Stimulated activated naive CD8-positive, alpha-beta T cell treated with anti-CD3 and anti-CD28 coated beads, Interleukin-15, Interleukin-2, amounts not matched to agents 100 ng/mL and 50 ng/mL, for 24 hours (primary cell): ENCODE data around the gene MPP3.

ENCODE experiments used
- H3K27ac Mint-ChIP-seq: one replicate; pipeline ENCODE4 v1.8.0; 2021; ENCODE audit warnings: mild to moderate bottlenecking, mixed read lengths
- H3K27me3 Mint-ChIP-seq: one replicate; pipeline ENCODE4 v1.8.0; 2021; ENCODE audit warnings: mixed read lengths
- H3K36me3 Mint-ChIP-seq: one replicate; pipeline ENCODE4 v1.8.0; 2021; ENCODE audit warnings: low read depth, mixed read lengths
- H3K4me1 Mint-ChIP-seq: one replicate; pipeline ENCODE4 v1.8.0; 2021; ENCODE audit warnings: low read depth, mixed read lengths
- H3K4me3 Mint-ChIP-seq: one replicate; pipeline ENCODE4 v1.8.0; 2021; ENCODE audit warnings: mild to moderate bottlenecking, mixed read lengths
- H3K9me3 Mint-ChIP-seq: one replicate; pipeline ENCODE4 v1.8.0; 2021; ENCODE audit warnings: mixed read lengths

Gene MPP3

DNA sequence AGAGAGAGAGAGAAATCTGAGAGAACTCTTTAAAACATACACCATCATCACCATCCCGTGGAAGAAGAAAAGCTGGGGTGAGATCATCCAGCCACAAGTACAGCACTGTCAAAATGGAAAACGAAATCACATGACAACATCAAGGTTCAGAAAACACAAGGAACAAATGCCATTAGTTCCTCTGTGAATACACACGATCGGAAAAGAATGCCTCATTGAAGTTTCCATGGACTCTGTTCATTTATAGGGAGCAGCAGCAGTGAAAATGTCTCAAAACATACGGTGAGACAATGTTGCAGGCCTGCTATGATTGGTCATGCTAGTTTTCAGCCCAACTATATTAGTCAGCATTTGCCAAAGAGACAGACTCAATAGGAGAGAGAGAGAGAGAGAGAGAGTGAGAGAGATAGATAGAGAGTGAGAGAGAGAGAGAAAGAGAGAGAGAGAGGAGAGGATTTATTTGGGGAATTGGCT, 48.3 kb downstream of the MPP3 start:
- H3K36me3 Mint-ChIP-seq: no peaks in the 10 kb centered on the region
- H3K9me3 Mint-ChIP-seq: no peaks in the 10 kb centered on the region
- peaks cover 36% of the 10 kb centered on the region for H3K27me3 Mint-ChIP-seq
- H3K27ac Mint-ChIP-seq: no peak overlapping the region
- H3K4me1 Mint-ChIP-seq: peaks cover 2% of the 10 kb centered on the region
- no peak overlapping the region for H3K4me3 Mint-ChIP-seq

DNA sequence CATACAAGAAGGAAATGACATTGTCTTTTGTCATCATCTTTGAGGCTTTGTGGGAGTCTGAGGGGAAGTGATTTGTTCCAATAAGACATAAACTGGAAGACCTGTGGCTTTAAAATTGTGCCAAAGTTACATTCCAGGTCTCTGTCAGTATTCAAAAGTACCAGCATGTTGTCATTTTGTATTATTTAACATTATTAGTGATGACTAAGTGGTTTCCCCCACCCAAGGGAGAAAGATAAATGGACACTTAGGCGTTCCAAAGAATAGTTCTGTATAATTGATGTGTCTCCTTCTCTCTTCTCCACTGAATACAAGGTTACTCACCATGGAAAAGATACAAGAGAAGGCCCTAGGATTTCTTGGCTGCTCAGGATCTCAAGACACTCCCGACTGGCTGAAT, 48.9 kb downstream of the MPP3 start:
- H3K27ac Mint-ChIP-seq: no peak overlapping the region
- H3K36me3 Mint-ChIP-seq: no peaks in the 10 kb centered on the region
- H3K27me3 Mint-ChIP-seq: peaks cover 40% of the 10 kb centered on the region
- no peaks in the 10 kb centered on the region for H3K9me3 Mint-ChIP-seq
- H3K4me1 Mint-ChIP-seq: peaks cover 8% of the 10 kb centered on the region
- no peak overlapping the region for H3K4me3 Mint-ChIP-seq

DNA sequence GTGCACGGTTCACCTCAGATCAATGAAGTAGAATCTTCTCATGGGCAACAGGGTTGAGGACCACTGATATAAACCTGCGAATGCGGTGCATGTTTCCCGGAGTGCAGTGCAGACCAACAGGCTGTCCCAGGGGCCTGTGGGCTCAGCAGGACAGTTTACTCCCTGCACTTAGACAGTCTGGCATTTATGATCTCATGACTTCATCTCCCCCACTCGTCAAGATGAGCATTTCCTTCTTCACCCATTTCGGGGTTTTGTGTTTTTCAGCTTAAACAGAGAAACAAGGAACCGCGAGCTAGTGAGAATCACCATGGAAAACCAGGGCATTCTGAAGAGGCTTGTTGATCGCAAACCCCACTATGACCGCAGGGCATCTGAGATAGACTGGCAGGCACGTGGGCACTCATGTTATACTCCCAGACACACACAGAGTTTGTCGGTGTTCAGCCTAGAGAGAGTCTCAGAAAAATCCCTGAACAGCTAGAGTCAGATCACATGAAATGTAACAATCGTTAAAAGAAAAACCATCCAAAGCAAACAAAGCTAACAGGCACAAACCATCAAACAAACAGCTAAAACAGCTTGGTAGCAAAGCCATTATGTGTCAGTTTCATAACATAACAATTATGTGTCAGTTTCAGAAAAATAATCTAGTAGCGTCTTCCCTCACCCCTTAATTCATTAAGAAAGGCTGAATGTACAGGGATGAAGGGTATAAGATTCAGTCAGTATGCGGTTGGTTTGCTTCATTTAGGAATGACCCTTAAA, 49.8 kb downstream of the MPP3 start:
- H3K4me1 Mint-ChIP-seq: peaks cover 8% of the 10 kb centered on the region
- H3K4me3 Mint-ChIP-seq: no peak overlapping the region
- H3K9me3 Mint-ChIP-seq: no peaks in the 10 kb centered on the region
- no peaks in the 10 kb centered on the region for H3K36me3 Mint-ChIP-seq
- H3K27ac Mint-ChIP-seq: no peak overlapping the region
- H3K27me3 Mint-ChIP-seq: peaks cover 40% of the 10 kb centered on the region

DNA sequence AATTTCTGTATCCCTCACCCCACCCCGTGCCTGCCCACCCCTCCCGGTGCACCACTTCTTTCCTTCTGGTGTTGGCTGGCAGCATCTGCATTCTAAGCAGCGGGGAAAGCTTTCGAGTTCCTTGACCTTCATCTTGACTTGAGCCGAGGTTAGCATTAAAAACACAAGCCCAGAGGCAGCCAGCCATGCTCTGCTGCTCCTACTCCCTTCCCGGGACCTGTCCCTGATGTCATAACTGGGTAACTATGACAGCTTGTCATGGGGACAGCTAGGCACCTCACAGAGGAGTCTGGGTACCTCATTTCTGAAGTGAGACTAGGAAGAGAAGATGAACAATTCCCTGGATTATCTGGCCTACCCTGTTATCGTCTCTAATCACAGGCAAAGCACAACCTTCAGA, 52.8 kb downstream of the MPP3 start, which contains the start of gene CFAP97D1:
TSS of gene CFAP97D1 (plus strand) at position 301 of the 400 bp plus-strand sequence. CDS start at position 329, 28 bp downstream.
- H3K4me3 Mint-ChIP-seq: peak within 1 kb of the TSS; percentile 83
- H3K27me3 Mint-ChIP-seq: peaks cover 37% of the 10 kb centered on the region
- H3K36me3 Mint-ChIP-seq: peaks cover 8% of the 10 kb centered on the region
- H3K4me1 Mint-ChIP-seq: peaks cover 12% of the 10 kb centered on the region
- H3K9me3 Mint-ChIP-seq: no peaks in the 10 kb centered on the region
- H3K27ac Mint-ChIP-seq: no peak within 1 kb of the TSS

DNA sequence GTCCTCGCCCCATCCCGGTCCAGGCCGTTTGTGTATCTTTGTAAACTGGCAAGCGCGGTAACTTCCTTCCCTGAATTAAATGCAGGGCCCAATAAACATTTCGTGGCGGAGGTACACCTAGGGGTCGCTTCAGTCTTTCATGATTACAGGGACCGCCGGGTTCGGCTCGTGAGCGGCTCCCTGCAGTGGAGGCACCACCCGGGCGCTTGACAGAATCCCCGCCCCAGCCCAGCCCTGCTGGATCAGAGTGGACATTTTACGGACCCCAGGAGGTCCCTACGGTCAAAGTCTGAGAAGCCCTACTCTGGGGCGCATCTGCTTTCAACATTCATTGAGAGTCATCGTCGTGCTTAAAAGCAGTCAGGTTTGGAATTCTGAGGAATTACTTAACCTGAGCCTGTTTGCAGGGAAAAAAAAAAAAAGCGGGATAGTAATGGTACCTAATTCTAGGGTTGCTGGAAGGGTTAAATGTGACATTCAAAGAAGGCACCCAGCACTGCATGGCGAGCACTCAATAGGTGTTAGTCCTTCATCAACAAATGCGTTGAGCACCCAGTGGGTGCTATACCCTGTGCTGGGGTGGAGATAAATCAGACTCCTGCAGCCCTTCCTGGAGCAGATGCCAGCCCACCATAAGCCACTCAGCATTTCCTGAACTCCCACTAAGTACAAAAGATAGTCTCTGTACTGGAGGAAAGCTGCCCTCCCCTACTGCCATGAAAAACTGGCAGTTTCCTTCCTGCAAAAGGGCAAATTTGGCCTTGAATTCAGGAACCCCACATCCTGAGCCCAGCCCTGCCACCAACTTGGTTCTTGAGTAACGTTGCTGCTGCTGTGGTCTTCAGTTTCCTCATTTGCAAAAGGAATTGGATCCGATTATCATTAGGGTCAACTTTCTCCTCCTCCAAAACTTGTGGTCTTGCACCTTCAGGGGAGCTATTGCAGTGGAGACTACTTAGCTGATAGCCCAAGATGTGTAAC, 53.5 kb downstream of the MPP3 start:
- no peaks in the 10 kb centered on the region for H3K9me3 Mint-ChIP-seq

DNA sequence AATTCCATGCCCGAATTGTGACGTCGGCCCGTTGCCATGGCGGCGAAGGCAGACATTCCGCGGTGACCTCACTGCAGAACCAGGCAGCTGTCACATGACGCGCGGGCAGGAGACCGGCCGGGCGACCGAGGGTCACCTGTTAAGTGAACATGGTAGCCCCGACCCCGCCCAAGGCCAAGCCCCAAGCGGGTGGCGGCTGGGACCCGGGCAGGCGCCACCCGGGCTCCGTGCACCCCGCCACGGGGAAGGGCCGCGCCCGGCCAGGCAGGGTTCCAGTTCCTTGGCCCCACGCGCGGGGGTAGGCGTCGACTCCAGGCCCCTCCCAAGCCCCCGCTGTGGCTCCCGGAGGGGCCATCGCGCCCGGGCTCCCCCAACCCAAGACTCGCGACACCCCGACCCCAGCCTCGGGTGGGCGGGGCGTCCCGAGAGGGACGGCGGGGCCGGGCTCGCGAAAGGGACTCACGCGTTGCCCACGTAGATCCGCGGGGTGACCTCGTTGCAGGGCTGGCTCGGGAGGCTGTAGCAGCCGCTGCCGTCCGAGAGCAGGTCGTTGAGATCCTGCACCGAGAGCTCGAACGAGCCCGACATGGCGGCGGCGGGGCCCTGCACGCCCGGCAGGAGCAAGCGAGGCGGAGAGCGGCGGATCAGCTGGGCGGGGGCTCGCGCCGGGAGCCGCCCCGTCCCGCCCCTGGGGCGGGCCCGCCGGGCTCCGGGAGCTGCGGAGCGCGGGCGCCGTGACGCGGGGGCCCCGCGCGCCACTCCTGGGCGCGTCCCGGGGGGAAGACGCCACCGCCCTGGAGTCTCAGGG, 54.4 kb downstream of the MPP3 start, which contains the start of gene DUSP3:
TSS of gene DUSP3 (minus strand) at position 641 of the 808 bp plus-strand sequence. CDS start at position 588, 53 bp downstream.
- H3K27me3 Mint-ChIP-seq: peaks cover 37% of the 10 kb centered on the region
- H3K27ac Mint-ChIP-seq: peak within 1 kb of the TSS; percentile 79
- H3K9me3 Mint-ChIP-seq: no peaks in the 10 kb centered on the region
- peak within 1 kb of the TSS; percentile 83 for H3K4me3 Mint-ChIP-seq
- H3K36me3 Mint-ChIP-seq: peaks cover 9% of the 10 kb centered on the region
- peaks cover 13% of the 10 kb centered on the region for H3K4me1 Mint-ChIP-seq

More for the DNA sequence above, 53.5 kb downstream of the MPP3 start:
- peaks cover 8% of the 10 kb centered on the region for H3K36me3 Mint-ChIP-seq
- peaks cover 37% of the 10 kb centered on the region for H3K27me3 Mint-ChIP-seq
- peak overlapping the region; percentile 83 for H3K4me3 Mint-ChIP-seq
- peak overlapping the region; percentile 26 for H3K27ac Mint-ChIP-seq
- H3K4me1 Mint-ChIP-seq: peaks cover 12% of the 10 kb centered on the region

DNA sequence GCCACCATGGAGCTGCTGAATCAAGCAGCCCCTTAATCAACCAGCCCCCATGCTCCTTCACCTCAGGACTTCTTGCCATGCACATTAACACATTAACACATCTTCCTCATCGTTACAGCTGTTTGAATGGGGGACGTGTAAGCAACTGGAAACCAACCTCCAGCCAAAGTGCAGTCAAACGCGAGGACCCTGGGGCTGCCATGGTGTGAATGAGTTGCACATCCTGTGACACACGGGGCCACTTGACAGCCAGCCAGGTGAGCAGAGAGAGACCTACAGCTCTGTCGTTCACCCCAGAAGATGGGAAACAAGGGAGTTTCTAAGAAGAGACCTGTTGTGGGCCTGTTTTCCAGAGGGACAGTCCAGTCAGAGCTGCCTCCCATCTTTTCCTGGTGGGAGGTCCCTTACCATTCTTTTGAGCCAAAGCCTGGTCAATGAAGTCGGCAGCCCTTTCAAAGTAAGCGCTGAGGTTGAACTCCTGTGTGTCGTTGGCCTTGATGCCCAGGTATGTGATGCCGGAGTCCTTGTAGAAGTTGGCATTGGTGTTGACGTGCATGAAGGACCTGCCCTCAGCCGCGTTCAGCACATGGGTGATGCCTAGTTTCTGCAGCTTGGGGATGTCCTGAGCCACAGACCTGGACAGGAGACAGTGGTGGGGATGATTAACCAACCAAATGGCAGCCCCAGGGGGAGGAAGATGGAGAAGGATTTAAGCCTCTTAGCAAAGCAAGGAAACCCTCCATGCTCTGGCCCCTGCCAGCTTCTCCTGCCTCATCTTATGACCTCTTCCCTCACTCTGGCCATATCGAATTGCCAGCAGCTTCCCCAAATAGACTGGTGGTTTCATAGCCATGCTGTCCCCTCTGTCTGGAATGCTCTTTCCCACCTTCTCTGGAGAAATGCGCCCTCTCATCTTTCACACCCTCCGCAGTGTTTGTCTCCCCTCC, 58.4 kb downstream of the MPP3 start:
- H3K4me3 Mint-ChIP-seq: no peak overlapping the region
- peaks cover 20% of the 10 kb centered on the region for H3K4me1 Mint-ChIP-seq
- H3K27me3 Mint-ChIP-seq: peaks cover 4% of the 10 kb centered on the region
- H3K27ac Mint-ChIP-seq: no peak overlapping the region
- no peaks in the 10 kb centered on the region for H3K9me3 Mint-ChIP-seq
- H3K36me3 Mint-ChIP-seq: peaks cover 28% of the 10 kb centered on the region

DNA sequence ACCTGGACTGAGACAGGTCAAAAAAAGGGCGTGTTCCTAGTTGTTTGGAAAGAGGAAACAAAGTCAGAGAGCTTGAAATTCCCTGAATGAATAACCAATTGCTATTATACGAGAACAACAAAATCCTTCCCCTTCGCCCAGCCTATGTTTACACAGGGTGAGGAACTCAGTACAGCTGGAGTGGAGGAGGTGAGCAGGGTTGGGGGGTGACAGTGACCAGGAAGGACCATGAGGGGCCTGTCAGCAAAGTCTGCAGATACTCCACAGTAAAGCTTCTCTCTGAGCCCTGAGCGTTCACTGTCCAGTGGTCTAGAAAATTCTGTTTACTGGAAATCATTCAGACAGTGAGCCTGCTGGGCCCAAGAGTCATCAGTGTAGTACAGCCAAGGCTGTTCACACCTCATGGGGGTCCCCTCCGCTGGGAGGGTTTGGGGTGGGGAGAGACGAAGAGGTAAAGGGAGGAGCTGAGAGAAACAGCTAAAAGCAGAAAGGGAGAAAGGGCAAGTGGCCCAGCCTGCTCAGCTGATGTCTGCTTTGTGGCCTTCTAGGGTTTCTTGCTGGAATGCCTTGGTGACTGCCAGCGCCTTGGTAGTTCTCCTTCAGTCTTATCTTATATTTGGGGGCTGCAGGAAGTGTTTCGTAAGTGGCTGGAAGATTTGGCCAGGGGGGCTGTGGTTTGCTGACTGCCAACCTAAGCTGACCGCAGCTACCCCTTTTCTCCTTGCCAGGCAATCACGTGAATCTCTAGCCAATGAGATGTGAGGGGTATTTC, 59.9 kb downstream of the MPP3 start:
- H3K9me3 Mint-ChIP-seq: no peaks in the 10 kb centered on the region
- H3K27ac Mint-ChIP-seq: no peak overlapping the region
- H3K4me1 Mint-ChIP-seq: peaks cover 19% of the 10 kb centered on the region
- no peak overlapping the region for H3K4me3 Mint-ChIP-seq
- no peaks in the 10 kb centered on the region for H3K27me3 Mint-ChIP-seq
- peaks cover 30% of the 10 kb centered on the region for H3K36me3 Mint-ChIP-seq

DNA sequence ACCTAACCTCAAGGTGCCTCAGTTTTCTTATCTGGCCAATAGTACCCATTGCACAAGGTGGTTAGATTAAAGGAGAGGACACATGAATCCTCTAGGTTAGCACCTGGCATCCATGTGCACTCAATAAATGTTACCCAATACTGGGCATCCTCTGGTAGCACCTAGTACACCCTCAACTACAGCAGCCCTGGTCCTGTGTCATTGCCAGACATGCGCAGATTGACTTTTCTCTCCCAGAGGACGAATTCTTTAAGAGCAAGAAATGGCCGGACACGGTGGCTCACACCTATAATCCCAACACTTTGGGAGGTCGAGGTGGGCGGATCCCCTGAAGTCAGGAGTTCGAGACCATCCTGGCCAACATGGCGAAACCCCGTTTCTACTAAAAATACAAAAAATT, 61.5 kb downstream of the MPP3 start:
- no peak overlapping the region for H3K27ac Mint-ChIP-seq
- peaks cover 27% of the 10 kb centered on the region for H3K36me3 Mint-ChIP-seq

DNA sequence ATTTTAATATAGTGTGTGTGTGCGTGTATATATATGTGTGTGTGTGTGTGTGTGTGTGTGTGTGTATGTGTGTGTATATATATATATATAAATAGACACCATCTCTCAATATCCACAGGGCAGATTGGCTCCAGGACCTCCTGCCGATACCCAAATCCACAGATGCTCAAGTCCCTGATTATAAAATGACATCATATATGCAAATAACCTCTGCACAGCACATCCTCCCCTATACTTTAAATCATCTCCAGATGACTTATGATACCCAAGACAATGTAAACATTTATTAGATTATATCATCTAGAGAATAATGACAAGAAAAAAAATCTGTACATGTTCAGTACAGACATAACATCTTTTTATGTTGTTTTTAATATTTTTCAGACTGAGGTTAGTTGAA, 62.0 kb downstream of the MPP3 start:
- H3K9me3 Mint-ChIP-seq: no peaks in the 10 kb centered on the region
- H3K27me3 Mint-ChIP-seq: no peaks in the 10 kb centered on the region
- H3K27ac Mint-ChIP-seq: no peak overlapping the region
- H3K4me1 Mint-ChIP-seq: peaks cover 15% of the 10 kb centered on the region
- no peak overlapping the region for H3K4me3 Mint-ChIP-seq
- H3K36me3 Mint-ChIP-seq: peaks cover 29% of the 10 kb centered on the region

More for the DNA sequence above, 61.5 kb downstream of the MPP3 start:
- H3K4me3 Mint-ChIP-seq: no peak overlapping the region
- no peaks in the 10 kb centered on the region for H3K9me3 Mint-ChIP-seq
- H3K27me3 Mint-ChIP-seq: no peaks in the 10 kb centered on the region
- peaks cover 15% of the 10 kb centered on the region for H3K4me1 Mint-ChIP-seq

DNA sequence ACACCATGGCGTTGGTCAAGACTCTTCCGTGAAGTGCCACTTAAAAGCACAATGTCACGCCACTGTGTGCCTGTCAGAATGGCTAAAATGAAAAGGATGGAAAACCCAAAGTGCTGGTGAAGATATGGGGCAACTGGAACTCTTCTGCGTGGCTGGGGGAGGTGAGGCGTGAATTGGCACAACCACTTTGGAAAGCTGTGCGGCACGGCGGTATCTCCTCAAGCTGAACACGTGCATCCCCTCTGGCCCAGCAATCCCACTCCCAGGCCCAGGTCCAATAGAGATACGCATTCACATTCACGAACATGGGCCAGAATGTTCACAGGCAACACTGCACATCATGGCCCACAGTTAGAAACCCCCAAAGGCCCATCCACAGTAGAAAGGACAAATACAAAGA, 63.1 kb downstream of the MPP3 start:
- Mint-ChIP-seq H3K9me3 (no peaks in the 10 kb centered on the region), H3K27me3 (no peaks in the 10 kb centered on the region), H3K4me3 (no peak overlapping the region), H3K36me3 (peaks cover 25% of the 10 kb centered on the region), H3K27ac (no peak overlapping the region), H3K4me1 (peaks cover 15% of the 10 kb centered on the region)

DNA sequence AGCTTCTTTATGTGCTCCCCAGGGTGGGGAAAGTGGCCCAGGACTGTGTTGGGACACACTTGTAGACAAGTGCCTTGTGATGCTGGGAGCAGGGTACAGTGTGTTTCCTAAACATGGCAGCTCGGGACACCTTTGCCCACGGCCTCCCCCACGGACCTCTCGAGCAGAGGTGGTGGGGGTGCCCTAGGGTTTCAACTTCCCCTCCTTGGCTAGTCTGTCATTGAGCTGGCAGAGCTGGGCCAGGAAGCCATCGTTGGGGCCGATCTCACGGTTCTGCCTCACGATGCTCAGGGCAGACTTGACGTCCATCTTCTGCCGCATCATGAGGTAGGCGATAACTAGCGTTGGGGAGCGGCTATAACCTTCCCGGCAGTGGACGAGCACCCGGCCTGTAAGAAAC, 63.5 kb downstream of the MPP3 start:
- Mint-ChIP-seq H3K4me1 (peaks cover 15% of the 10 kb centered on the region), H3K36me3 (peaks cover 25% of the 10 kb centered on the region), H3K27me3 (no peaks in the 10 kb centered on the region), H3K27ac (no peak overlapping the region), H3K4me3 (no peak overlapping the region), H3K9me3 (no peaks in the 10 kb centered on the region)

DNA sequence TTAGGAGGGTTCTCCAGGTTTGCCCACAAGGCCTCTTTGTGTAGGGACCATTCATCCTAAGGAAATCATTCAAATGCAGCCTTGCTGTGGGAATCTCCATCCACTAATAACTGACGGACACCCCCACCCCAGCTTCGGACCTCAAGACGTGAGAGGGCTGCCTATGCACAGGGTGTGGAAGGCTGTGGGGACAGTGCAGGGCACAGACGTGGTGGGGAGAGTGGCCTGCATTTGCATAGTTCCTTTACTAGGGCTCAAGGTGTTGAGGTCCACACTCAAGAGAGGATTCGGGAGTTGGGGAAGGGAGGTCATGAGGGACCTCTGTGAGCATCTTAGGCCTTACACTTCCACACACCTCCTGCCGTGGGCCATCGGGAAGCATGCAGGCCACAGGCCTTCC, 64.0 kb downstream of the MPP3 start:
- H3K27ac Mint-ChIP-seq: no peak overlapping the region
- no peaks in the 10 kb centered on the region for H3K27me3 Mint-ChIP-seq
- peaks cover 25% of the 10 kb centered on the region for H3K36me3 Mint-ChIP-seq

More for the DNA sequence above, 64.0 kb downstream of the MPP3 start:
- H3K4me1 Mint-ChIP-seq: peaks cover 15% of the 10 kb centered on the region
- no peaks in the 10 kb centered on the region for H3K9me3 Mint-ChIP-seq
- no peak overlapping the region for H3K4me3 Mint-ChIP-seq
